ENCODE results near the gene VAV2.
A peak's percentile ranks its signal among the peaks of the same experiment; 100 is the strongest.

VAV2 gene

DNA sequence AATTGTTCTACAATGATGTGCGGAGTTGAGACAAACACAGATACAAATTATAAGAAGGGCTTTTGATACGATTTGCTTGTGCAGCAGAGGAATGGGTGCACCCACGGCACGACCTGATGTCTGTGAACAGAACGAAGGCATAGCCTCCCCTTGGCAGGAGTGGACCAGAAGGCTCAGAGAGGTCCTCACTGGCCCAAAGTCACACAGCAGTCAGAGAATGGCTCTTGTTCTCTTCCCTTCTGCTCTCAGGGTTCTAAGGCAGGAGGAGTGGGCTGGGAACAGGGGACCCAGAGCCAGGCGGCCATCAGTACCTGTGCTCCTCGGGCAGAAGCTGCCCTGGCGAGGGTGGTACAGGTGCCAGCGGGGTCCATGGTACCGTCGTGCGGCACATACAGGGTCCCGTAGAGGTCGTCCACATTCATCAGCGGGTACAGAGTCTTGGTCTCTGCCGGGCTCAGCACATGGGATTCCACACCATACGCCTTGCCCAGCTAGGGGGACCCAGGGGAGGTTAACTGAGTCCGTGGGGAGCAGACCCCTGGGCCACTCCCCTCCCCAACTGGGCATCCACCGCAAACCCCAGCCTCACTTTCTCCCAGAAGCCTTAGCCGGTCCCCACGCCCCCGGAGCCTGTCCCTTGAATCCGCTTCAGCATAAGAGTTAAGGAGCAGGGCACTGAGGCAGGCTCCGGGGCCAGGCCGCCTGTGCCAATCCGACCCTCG is 261.0 kb downstream of the VAV2 start:
- H3K4me3 ChIP-seq (ENCODE audit: low read depth, low read length): no peak overlapping the region
- TF ChIP-seq, protein P1, sequence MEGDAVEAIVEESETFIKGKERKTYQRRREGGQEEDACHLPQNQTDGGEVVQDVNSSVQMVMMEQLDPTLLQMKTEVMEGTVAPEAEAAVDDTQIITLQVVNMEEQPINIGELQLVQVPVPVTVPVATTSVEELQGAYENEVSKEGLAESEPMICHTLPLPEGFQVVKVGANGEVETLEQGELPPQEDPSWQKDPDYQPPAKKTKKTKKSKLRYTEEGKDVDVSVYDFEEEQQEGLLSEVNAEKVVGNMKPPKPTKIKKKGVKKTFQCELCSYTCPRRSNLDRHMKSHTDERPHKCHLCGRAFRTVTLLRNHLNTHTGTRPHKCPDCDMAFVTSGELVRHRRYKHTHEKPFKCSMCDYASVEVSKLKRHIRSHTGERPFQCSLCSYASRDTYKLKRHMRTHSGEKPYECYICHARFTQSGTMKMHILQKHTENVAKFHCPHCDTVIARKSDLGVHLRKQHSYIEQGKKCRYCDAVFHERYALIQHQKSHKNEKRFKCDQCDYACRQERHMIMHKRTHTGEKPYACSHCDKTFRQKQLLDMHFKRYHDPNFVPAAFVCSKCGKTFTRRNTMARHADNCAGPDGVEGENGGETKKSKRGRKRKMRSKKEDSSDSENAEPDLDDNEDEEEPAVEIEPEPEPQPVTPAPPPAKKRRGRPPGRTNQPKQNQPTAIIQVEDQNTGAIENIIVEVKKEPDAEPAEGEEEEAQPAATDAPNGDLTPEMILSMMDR (IDR thresholded peaks at IDR 0.05; ENCODE audit: insufficient read depth, low read depth, low read length, missing control alignments): no peak
- DNase-seq (ENCODE audit: low read depth): no peak

DNA sequence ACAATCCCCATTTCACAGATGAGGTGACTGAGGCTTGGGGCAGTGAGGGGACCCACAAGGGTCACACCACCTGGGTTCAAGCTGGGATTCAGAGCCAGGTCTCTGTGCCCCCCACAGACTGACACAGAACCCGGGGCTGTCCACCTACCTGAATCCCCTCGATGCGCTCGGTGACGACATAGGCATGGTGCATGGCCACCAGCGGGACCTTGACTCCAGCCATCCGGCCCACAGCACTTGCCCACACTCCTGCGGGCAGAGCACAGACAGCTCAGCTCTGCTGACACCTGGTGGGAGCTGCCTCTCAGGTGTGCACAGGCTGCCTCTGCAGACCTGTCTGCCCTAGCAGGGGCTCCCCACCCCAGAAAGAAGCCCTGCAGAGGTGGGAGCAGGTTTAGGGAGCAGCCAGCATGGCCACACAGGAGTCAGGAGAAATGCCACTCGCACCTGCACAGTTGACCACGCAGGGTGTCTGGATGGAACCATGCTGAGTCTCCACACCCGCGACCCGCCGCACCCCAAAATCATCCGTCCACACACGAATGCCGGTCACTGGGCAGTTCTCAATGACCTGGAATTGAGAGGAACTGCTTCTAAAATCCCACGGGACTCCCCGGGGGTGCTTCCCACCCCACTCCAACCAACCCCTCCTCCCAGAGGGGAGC is 262.4 kb downstream of the VAV2 start:
- TF ChIP-seq, protein P1 (IDR thresholded peaks at IDR 0.05; ENCODE audit: insufficient read depth, low read depth, low read length, missing control alignments): no peak
- DNase-seq (ENCODE audit: low read depth): no peak
- no peak overlapping the region for H3K4me3 ChIP-seq (ENCODE audit: low read depth, low read length)

DNA sequence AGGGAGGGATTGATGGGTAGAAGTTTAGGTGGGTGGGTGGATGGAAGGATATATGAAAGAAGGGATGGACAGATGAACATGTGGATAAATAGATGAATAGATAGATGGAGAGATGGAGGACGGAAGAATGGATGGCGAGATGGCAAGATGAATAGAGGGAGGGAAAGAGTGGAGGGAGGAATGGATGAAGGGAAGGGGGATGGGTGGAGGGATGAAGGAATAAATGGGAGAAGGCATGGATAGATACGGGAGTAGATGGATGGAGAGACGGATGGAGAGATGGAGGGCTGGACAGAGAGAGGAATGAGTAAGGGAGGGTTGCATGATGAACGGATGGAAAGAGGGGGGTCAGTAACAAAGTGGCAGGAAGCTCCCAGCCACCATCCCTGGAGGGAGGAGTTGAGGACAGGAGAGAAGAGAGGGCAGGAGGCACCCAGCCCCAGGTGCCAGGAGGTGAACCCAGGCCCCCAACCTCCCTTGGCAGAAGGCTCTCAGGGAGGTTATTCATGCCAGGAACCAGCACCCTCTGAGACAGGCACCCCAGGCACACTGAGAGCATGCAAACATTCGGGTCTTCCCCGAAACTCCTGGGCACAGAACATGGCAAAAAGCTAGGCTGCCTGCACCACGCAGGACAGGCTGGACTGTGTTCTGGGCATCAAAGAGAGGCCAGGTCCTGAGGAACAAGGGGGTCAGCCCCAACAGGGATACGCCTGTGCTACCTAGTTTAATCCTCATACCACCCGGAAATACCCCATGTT is 263.1 kb downstream of the VAV2 start:
- H3K4me3 ChIP-seq (ENCODE audit: low read depth, low read length): no peak overlapping the region
- TF ChIP-seq, protein P1 (IDR thresholded peaks at IDR 0.05; ENCODE audit: insufficient read depth, low read depth, low read length, missing control alignments): no peak
- DNase-seq (ENCODE audit: low read depth): no peak

DNA sequence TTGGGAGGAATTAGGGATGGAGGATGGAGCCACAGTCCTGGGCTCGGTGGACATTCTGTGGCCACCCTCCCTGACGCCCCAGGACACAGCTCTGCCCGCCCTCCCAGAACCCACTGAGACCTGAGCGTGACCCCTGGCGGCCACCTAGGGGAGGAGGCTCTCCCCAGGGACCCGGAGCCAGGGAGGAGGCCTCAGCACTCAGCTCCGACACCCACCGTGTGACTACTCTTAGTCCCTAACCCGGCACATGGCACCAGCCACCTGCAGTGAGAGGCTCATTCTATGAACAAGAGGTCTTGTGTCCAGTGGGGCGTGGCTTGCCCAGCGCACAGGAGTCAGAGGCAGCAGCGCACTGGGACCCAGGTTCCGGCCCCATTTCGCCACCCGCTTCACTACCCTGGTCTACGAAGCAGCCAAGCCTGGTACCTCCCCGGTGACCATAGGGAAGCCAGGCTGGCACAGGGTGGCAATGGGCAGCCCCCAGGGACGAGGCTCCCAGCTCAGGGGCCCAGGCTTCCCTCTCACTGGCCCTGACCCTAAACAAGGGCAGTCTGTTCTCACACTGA is 264.2 kb downstream of the VAV2 start:
- H3K4me3 ChIP-seq (ENCODE audit: low read depth, low read length): no peak overlapping the region
- no peak for DNase-seq (ENCODE audit: low read depth)
- TF ChIP-seq, protein P1 (IDR thresholded peaks at IDR 0.05; ENCODE audit: insufficient read depth, low read depth, low read length, missing control alignments): no peak

DNA sequence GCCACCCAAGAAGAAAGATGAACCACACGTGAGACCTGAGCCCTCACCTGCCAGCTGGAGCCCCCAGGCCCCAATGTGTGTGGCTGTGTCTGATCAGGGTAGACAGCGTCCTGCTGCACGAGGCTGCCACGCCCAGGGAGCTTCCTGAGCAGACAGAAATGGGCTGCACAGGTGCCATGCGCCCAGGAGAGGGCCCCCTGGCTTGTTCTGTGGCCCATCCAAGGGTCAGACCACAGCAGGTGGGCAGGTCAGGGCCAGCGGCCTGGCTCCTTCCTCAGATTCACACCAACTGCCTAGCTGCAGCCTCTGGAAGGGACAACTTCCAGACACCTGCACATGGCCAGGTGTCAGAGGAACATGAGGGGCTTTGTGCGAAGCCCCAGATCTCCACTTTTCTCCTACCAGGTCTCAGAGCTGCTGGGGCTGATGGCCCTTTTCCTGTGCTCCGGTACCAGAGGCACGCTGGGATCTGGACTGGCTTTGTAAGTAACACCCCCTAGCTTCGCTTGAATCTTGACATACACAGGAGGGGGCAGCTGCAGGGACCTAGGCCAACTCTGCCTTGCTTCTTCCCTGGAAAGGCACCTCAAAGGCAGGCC is 264.7 kb downstream of the VAV2 start:
- DNase-seq (ENCODE audit: low read depth): no peak
- TF ChIP-seq, protein P1 (IDR thresholded peaks at IDR 0.05; ENCODE audit: insufficient read depth, low read depth, low read length, missing control alignments): peak; percentile 7
- H3K4me3 ChIP-seq (ENCODE audit: low read depth, low read length): no peak overlapping the region

DNA sequence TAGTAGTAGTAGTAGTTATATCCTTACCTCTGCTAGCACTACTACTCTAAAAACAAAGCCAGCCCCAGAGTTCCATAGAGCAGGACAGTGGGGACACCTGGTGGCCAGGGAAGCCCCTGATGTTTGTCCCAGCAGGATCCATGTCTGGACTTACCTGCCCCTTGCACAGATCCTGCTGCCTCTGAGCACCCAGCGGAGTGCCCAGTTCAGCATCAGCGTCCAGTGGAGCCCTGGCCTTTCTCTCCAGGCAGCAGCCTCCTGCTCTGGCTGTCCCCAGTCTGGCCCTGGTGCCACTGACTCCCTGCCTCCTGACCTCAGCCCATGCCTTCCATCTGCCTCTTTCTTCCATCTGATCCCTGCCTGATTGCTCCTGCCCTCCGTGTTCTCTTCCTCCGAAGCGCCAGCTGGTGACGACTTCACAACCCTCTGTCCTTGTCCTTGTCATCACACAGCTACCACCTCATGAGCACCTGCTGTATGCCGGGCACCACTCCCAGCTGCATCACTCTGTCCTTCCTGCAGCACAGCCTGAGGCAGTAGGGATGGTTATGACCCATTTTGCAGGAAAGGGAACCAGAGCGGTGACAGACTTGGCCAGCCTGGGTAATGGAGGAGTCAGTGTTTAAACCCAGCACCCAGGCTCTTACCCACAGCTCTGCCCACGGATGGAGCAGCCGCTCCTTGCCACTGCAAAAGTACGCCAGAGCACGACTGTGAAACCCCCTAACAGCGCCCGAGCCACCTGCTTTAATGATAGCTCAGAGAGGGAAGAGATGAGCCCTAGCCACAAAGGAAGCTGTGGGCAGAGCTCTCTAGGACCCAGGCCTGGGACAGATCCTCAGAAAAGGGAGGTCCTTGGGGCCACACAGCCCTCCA is 265.5 kb downstream of the VAV2 start:
- TF ChIP-seq, protein P1 (IDR thresholded peaks at IDR 0.05; ENCODE audit: insufficient read depth, low read depth, low read length, missing control alignments): peak; percentile 39
- no peak overlapping the region for H3K4me3 ChIP-seq (ENCODE audit: low read depth, low read length)
- peak; percentile 39 for DNase-seq (ENCODE audit: low read depth)
